HG02870 (cell line): ENCODE data around the gene CCSER1.

Experiments
- ATAC-seq: cut with Tn5 transposase; IDR thresholded peaks from one replicate; pipeline ENCODE4 v1.9.1; 2021; ENCODE audit warnings: mild to moderate bottlenecking, moderate library complexity; ENCODE audit not compliant: unreplicated experiment

CCSER1 gene

DNA sequence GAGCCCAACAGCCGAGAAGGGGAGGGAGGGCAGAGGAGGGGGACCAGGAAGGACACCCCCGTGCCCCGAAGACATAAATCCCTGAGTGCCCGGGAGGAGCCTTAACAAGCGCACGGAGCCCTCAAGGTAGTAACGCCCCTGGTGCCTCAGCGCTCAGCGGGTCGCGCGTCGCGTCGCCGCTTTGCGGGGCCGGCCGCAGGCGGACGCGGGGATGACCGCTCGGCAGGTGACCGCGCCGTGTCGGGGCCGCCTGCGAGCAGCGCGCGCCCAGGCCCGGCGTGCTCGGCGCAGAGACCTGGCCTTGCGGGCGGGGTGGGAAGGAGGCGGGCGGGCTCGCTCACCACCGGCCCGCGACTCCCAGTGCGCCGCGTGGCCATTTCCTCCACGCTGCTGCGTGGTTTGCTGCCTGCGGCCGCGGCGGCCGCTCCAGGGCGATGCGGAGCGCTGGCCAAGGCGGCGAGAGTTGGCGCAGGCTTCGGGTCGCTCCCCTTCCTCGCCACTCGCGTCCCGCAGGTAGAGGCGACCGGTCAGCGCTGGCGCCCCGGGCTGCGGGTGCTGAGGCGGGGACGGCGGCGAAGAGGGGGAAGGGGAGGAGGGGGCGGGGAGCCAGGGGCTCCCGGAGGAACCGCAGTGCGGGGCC is 632 bp downstream of the CCSER1 start:
- peak; percentile 13 for ATAC-seq

DNA sequence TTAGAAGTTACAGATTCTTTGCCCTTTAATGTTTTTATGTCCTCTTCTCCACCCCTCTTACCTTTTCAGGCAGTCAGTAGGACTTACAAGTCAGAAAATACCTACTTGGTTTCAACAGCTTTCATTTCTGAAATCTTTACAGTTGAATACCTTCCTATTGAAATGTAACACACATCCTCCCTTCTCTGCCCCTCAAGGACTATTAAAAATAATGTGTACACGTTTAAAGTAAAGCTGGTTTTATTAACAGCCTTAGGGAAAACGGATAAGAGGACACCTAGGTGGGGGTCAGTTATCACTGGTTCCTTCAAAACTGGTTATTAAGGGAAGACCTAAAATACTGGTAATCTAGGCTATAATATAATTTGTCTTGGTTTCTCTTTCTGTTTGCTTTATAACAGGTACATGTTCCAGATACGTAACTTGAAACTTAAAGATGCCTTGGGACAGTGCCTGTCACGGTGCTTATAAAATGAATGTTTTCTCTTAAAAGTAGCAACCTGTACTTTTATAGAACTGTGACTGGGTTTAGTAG is 1.8 kb downstream of the CCSER1 start:
- peak; percentile 17 for ATAC-seq

DNA sequence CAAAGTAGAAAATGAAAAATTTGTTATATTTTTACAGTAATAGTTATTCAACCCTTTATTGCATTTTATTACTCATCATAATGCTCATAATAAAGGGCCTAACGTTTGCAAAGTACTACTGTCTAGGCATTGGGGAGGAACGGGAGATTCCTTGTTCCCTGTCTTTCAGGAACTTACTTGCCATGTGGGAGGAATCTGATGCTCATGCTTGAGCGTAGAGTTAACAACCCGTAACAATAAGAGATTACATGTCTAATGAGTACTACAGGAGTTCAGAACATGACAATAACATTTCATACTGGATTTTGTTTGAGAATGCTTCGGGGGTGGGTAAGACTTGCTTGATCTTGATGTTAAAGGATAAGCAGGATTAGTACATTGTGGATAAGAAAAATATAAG is 2.9 kb downstream of the CCSER1 start:
- no peak for ATAC-seq

DNA sequence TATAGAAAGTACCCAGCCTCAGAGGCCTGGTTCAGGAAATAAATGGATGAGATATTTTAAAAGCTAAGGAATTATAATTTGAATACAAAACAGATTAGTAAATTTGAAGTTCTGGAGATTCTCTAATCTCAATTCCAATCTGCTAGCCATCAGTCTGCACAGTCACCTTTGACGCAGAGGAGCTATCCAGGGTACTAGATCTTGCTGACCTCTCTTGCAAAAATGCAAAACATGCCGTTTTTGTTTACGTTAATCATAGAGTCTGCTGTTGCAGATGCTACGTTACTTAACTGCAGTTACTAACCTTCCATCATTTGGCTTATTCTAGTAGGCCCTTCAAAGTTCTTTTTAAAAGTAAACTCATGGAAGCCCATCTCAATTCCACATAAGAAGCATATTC is 10.4 kb downstream of the CCSER1 start:
- no peak for ATAC-seq

DNA sequence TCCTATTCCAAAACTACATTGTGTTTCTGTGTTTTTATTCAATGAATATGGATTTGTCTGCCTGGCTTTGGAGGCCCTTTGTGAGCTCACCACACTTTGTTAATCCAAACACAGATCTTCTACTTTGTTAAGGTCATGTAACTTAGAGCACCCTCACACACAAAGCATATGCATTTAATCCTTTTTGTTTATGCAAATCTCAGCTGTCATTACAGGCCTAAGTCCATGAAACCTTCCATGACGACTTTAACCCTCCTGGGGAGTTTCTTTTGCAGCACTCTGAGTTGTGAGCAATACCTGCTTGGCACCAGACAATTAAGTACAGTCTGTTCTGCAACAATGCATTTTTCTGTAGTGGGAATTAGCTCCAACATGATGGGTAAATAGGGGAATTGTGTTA is 14.9 kb downstream of the CCSER1 start:
- no peak for ATAC-seq

DNA sequence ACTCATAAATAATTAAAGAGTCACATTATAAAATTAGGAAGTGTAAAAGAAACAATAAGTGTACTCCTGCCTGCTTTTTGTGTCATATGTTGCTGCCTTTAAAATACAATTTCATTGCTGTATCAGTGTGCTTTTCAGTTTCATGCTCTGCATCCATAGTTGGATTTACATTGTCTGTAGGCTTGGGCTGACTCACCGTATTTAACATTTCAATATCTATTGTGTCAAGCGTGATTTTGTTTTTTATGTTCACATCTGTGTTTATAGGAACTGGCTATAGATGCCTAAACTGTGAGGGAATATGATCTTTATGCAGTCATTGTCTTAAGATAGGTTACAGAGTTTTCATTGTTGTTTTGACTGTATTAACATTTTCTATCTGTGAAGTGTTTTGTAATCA is 18.1 kb downstream of the CCSER1 start:
- ATAC-seq, result no peak

DNA sequence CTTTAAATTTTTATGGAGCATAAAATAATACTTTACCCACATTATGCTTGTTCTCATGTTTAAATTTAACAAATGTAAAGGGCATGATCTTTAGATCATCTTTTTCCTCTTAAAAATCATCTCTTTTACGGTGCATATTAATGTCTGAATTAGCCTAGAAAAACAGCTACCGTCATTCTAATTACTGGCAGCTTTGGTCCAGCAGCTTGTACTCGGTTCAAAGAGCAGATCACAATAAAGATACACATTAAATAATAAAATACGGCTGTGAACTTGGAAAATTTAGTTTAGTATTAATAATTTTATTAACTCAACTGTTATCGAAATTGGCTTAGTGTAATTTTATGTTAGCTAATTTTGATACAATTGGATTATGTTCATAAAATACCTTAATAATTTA is 19.1 kb downstream of the CCSER1 start:
- ATAC-seq, result no peak

DNA sequence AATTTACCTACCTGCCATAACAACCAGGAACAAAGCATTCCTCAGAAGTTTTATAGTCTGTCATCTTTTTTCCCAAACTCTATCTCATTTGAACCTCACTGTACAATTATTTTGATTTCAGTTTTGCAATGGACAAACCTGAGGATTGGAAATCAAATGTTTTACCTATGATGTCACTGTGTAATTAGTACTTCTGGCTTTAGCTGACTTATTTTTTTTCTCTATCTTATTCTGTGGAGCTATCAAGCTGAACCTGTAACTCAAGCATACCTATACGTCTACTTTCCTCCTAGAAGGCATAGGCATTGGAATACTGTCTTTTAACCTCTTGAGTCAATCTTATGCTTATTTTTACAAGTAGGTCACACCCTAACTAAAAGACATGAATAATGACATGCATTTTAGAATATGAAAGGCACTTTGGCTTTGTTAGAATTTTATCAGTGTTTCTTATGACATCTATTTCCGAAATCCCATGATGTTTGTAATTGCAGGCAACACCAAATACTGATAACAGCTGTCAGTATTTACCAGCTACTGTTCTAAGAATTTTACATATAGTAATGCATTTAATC is 21.5 kb downstream of the CCSER1 start:
- ATAC-seq, result no peak

DNA sequence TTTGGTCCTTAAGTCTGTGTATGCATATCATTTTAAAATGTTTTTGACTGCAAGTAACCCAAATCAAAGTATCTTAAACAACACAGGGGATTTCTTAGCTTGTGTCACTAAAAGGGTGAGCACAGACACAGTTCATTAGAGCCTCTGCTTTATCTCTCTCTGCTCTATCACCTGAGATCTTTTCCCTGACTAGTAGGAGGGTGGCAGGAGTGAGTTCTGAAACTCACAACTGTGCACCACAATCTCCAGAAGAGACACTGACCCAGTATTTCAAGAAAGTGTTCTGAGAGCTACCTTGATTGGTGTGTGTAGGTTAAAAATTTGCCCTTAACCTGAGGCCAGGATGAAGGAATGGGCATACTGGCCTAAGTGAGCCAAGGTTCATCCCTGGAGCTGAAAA is 24.8 kb downstream of the CCSER1 start:
- ATAC-seq, result peak; percentile 42

DNA sequence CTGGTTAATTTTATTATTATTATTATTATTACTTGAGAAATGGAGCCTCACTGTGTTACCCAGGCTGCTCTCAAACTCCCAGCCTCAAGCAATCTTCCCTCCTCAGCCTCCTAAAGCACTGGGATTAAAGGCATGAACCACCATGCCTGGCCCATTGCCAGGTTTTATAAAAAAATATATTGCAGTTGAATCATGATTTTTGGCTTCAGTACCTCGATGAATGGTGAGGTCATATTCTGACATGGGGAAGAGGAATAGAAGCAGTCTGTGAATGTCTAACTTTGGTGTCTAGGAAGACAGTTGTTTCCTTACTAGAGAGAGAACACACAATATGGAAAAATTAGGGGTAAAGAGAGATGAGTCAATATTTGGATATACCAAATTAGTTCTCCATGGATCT is 32.0 kb downstream of the CCSER1 start:
- ATAC-seq, result no peak

DNA sequence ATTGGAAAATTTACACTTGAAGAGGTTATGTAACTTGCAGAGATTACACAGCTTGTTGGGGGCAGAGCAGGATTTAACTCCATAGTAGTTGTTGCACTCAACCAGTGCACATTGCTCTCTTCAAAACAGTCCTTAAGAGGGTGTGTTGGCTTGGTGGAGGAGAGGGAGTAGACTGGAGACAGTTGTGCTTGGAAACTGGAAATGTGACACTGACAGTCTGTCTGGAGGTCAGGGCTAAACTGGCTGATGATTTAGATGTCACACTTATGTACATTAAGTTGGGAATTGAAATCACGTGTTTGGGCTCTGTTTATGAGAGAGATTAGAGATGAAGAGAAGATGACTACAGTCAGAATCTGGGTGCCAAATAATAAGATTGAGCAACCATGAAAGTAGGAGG is 32.9 kb downstream of the CCSER1 start:
- no peak for ATAC-seq

DNA sequence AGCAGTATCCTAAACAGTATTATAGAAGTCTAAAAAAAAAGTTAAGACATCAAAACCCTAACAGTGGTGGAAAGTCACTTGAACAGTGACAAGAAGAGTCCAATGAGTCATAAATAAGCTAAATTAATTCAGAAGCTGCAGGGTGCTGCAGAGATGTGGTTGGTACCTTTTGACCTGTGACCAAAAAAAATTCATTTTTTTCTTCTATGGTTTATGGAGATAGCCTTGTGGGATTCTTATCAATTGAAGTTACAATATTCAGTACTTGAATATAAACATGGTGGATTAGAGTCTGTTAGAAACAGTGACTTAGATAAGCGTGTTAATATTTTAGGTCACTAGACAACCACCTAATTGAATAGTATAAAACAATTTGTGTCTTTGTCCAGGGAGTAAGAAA is 35.4 kb downstream of the CCSER1 start:
- ATAC-seq, result no peak

DNA sequence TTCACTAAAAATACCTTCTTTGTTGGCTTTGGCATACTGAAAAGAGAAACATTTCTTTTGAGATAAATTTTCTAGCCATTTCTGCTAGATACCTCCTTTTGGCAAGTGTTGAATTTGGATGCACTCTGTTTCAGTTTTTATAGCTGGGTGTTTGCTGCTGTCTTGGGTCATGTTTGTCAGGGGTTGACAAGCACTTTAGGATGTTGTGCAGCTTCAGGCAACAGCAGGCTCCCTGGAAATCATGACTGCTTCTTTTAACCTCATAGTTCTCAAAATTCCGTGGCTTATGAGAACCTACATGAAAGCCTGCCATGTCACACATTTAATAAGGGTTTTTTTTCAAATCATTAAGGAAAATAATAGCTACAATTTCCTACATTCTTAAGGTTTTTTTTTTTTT is 36.7 kb downstream of the CCSER1 start:
- no peak for ATAC-seq

DNA sequence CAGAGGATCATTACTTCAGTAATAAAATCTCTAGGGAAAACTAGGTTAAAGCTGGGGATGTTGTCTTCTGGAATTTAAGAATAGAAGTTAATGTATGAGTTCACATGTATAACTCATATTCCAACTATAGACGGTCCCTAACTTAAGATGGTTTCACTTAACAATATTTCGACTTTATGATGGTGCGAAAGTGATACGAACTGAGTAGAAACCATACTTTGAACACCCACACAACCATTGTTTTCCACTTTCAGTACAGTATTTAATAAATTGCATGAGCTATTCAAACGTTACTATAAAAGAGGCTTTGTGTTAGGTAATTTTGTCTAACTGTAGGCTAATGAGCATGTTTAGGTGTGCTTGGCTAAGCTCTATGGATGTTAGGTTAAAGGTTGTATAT is 38.7 kb downstream of the CCSER1 start:
- peak; percentile 97 for ATAC-seq

DNA sequence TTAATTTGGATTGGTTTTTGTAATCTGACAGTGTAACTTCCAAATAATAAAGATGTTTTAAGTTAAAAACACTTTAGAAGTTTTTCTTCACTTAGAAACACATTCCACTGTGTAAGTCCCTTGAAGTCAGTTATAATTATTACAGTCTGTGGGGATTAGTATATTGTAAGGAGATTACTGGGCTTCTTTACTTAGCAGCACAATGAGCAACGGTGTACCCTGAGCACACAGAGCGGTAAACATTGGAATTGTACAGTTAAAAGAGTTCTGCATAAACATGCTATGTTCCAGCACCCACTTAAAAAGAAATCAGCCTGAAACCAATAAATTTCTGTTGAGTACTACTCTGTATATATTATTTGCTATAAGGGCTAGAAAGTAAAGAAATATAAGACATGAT is 44.3 kb downstream of the CCSER1 start:
- ATAC-seq, result no peak

DNA sequence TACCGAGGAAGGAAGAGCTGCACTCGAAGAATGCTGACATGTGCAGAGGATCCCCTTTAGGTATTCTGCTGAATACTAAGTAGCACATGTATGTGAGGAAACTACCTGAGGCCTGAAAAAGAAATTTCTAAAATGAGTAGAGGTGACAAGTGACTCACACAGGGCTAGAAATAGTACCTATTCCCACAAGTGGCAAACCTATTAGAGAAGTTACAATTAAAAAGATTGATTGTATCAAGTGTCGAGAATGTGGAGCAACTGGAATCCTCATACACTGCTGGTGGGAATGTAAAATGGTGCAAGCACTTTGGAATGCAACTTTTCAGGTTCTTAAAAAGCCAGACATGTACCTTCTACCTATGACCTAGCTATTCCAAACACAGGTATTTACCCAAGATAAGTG is 47.4 kb downstream of the CCSER1 start:
- no peak for ATAC-seq

DNA sequence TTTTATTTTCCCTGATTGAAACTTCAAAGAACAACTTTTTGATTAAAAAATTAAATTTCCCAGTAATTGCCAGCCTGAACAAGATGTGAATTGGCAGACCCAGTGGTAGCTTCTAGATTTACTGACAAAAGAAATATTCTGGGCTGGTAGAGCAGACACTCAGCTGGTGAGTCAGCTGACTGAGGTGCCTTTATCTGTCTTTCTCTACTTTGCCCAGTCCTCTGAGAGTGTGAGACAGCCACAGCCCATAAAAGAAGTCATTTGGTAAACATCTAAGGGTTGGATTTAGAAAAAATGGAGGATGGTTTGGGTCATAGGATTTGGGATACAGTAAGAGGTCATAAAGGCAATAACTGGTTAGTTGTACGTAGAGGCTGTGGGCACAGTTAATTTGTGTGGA is 54.5 kb downstream of the CCSER1 start:
- ATAC-seq, result no peak

DNA sequence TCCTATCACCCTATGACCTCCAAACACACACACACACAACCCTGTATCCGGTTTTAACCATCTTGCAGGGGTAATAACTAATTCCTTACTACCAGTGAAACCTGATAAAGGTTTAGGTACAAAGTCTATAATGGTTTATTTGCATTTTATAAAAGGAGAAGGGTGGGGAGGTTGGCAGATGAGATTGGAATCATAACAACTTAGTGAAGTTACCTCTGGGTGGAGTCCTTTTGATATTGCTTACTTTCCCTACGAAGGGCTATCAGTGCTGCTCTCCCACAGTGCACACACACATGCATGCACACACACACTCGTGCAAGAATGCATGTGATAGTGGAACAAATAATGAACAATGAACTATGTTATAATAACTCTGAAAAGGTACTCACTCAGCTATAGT is 56.1 kb downstream of the CCSER1 start:
- ATAC-seq, result no peak

DNA sequence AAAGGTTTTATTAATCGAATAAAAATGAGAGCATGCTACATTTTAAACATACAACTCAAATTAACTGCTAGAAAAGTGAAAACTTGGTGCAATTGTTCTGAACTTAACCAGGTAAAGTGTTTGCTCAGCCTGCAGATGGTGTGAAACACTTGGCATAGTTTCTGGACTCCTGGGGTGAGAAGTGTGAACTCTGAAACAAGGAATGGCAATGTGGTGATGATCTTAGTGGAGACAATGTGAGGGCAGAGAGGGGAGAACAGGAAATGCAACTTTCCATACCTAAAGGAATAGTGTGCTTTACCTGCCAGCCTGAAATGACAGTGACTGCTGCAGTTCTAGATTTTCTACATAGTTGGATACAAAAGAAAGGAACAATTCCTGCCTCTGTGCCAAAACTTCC is 57.4 kb downstream of the CCSER1 start:
- no peak for ATAC-seq

DNA sequence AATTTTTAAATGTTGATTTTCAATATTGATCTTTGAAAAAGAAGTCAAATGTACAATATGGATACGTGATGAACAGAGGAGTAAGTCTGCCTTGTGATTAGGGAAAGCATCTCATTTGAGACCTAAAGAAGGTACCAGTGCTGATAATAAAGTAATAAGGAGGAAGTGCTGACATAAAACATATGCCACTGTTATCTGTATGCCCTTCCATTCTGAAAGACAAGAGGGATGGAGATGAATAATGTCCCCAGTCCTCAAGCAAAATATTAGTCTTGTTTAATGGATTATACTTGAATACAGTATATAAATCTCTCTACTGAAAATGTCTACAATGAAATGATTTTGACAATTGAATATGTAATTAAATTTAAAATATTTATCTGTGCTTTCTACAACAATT is 58.2 kb downstream of the CCSER1 start:
- ATAC-seq, result no peak

DNA sequence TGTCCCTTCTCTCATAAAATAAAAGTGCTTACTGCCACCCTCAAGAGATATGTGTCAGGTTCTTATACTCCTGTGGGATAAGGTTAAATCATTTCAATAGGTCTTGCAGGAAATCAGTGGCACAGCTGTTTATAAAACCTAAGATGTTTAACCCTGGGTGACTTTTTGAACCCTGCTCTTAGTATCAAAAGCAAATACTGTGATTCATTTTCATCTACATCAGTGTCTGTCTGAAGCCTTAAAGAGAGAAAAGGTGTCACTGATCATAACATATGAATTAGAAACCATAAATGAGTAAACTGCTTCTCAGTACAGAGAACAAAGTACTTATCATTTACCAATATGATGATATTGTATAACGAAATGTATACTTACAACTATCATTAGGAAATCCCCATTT is 59.0 kb downstream of the CCSER1 start:
- no peak for ATAC-seq

DNA sequence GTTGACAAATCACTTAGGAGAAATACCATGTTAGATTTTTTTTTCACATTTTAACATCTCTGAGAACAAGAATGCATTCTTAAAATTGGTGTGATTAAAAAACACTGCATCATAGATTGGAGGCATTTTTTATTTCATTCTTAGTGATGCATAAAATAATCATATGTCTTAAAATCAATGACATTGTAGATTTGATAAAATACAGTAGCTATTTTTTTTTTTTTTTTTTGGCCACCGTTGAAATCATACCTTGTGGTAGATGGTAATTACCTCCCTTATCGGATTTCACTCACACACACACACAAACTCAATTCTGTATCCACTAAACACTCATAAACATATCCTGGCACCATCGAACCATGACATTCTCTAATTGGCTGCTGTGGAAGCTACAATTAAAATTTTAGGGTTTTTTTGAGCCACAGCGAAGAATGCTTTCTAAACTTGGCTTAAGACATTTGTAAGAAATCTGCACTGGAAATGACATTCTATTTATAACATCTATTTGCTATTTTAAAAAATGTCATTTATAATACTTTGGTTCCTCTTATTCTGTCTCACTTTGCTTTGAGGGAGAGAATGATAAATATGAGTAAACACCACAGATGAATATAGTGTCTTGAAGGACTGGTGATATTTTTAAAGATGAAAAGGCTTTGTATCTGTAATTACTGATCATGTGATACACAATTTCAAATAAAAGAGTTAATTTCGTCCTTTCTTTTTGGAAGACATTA is 60.1 kb downstream of the CCSER1 start:
- peak; percentile 62 for ATAC-seq
